Neural cell (in vitro differentiated cells): ENCODE measurements around the gene BHLHA9. TPM values are rescaled to one million over a fixed set of nuclear protein-coding genes. Genes with fewer than 3 reads are reported as not detected.

Source experiments
- H2AFZ ChIP-seq: fragments of 200-600, 300-800 bp; sonication (generic), shearing (Covaris generic); 2 replicates; pipeline ENCODE4 v1.6.0; 2014; ENCODE audit warnings: low read depth, mild to moderate bottlenecking, antibody characterized with exemption, low read length, moderate library complexity
- H3F3A ChIP-seq: fragments of 200-600 bp; shearing (Covaris generic); 2 replicates; pipeline ENCODE4 v1.6.1; 2016; ENCODE audit warnings: mild to moderate bottlenecking, moderate library complexity, mixed read lengths, antibody characterized with exemption, low read length; ENCODE audit not compliant: insufficient read depth, poor library complexity, severe bottlenecking
- H3K27ac ChIP-seq: fragments of 200-600, 300-800 bp; sonication (generic), shearing (Covaris generic); 2 replicates; pipeline ENCODE4 v1.5.1; 2014; ENCODE audit warnings: mild to moderate bottlenecking, low read length, moderate library complexity
- H3K27me3 ChIP-seq: fragments of 300-800, 200-600 bp; sonication (generic), shearing (Covaris generic); 2 replicates; pipeline ENCODE4 v1.6.0; 2014; ENCODE audit warnings: mild to moderate bottlenecking, low read depth, low read length, moderate library complexity; ENCODE audit not compliant: insufficient read depth
- H3K36me3 ChIP-seq: fragments of 300-800, 200-600 bp; sonication (generic), shearing (Covaris generic); 2 replicates; pipeline ENCODE4 v1.5.1; 2014; ENCODE audit warnings: mild to moderate bottlenecking, antibody characterized with exemption, low read length, moderate library complexity; ENCODE audit not compliant: insufficient read depth
- H3K4me2 ChIP-seq: fragments of 300-800, 200-600 bp; sonication (generic), shearing (Covaris generic); 2 replicates; pipeline ENCODE4 v1.6.0; 2014; ENCODE audit warnings: mild to moderate bottlenecking, low read length
- H3K4me3 ChIP-seq: fragments of 300-800, 200-600 bp; sonication (generic), shearing (Covaris generic); 2 replicates; pipeline ENCODE4 v1.5.1; 2014; ENCODE audit warnings: mild to moderate bottlenecking, low read length, moderate library complexity
- H3K79me2 ChIP-seq: fragments of 200-600 bp; shearing (Covaris generic); replicated peaks from 2 replicates; pipeline ENCODE4 v1.6.0; 2014; ENCODE audit warnings: mild to moderate bottlenecking, low read length, moderate library complexity; ENCODE audit not compliant: insufficient read depth
- H3K9ac ChIP-seq: fragments of 300-800, 200-600 bp; sonication (generic), shearing (Covaris generic); 2 replicates; pipeline ENCODE4 v1.6.1; 2016; ENCODE audit warnings: mild to moderate bottlenecking, low read length, mixed read lengths
- H3K9me2 ChIP-seq: fragments of 200-600 bp; shearing (Covaris generic); 2 replicates; pipeline ENCODE4 v1.6.1; 2016; ENCODE audit warnings: mild to moderate bottlenecking, low read length, mixed read lengths; ENCODE audit not compliant: insufficient read depth
- H3K9me3 ChIP-seq: fragments of 200-600, 300-800 bp; sonication (generic), shearing (Covaris generic); 2 replicates; pipeline ENCODE4 v1.6.1; 2016; ENCODE audit warnings: mild to moderate bottlenecking, mixed run types, low read length, moderate library complexity, mixed read lengths
- H4K20me1 ChIP-seq: fragments of 200-600 bp; shearing (Covaris generic); 2 replicates; pipeline ENCODE4 v1.6.1; 2016; ENCODE audit warnings: mild to moderate bottlenecking, mixed run types; ENCODE audit not compliant: insufficient read depth
- CTCF ChIP-seq: fragments of 450-650 bp; IDR thresholded peaks from 2 replicates; pipeline ENCODE4 v1.5.1; 2014; ENCODE audit warnings: antibody characterized with exemption, mild to moderate bottlenecking, moderate library complexity; ENCODE audit not compliant: poor library complexity, severe bottlenecking
- EP300 ChIP-seq: fragments of 450-650 bp; conservative IDR thresholded peaks from 2 replicates; pipeline ENCODE4 v1.6.1; 2014; ENCODE audit warnings: antibody characterized with exemption, mild to moderate bottlenecking, moderate library complexity; ENCODE audit not compliant: poor library complexity, severe bottlenecking
- EZH2 ChIP-seq: fragments of 200-600, 300-800 bp; shearing (Covaris generic), sonication (generic); IDR thresholded peaks from 2 replicates; pipeline ENCODE4 v1.6.1; 2014; ENCODE audit warnings: antibody characterized with exemption, low read length, borderline replicate concordance, mild to moderate bottlenecking; ENCODE audit not compliant: insufficient read depth, poor library complexity, severe bottlenecking
- MXI1 ChIP-seq: fragments of 450-650 bp; conservative IDR thresholded peaks from 2 replicates; pipeline ENCODE4 v1.6.1; 2014; ENCODE audit warnings: antibody characterized with exemption, mild to moderate bottlenecking; ENCODE audit not compliant: poor library complexity, severe bottlenecking
- POLR2AphosphoS5 ChIP-seq: IDR thresholded peaks from 2 replicates; pipeline ENCODE4 v1.6.1; 2012
- RAD21 ChIP-seq: fragments of 450-650 bp; conservative IDR thresholded peaks from 2 replicates; pipeline ENCODE4 v1.6.1; 2014; ENCODE audit warnings: antibody characterized with exemption, mild to moderate bottlenecking, moderate library complexity
- SMC3 ChIP-seq: fragments of 450-650 bp; conservative IDR thresholded peaks from 2 replicates; pipeline ENCODE4 v1.6.1; 2014; ENCODE audit warnings: antibody characterized with exemption, mild to moderate bottlenecking, moderate library complexity; ENCODE audit not compliant: poor library complexity
- TAF1 ChIP-seq: IDR thresholded peaks from 2 replicates; pipeline ENCODE4 v1.6.1; 2012; ENCODE audit warnings: low read depth
- polyA plus RNA-seq: library from polyadenylated mRNA; depleted of rRNA; stranded (reverse); fragments of >200 nt; gene quantifications from 2 replicates; pipeline ENCODE4 v1.2.3, GENCODE V29; 2014
- TF ChIP-seq, protein P1 (sequence below): IDR thresholded peaks from 2 replicates; pipeline ENCODE4 v1.6.1; 2012; ENCODE audit warnings: borderline replicate concordance

BHLHA9 gene
- polyA plus RNA-seq, 1 donor from 2014 or later: not detected

DNA sequence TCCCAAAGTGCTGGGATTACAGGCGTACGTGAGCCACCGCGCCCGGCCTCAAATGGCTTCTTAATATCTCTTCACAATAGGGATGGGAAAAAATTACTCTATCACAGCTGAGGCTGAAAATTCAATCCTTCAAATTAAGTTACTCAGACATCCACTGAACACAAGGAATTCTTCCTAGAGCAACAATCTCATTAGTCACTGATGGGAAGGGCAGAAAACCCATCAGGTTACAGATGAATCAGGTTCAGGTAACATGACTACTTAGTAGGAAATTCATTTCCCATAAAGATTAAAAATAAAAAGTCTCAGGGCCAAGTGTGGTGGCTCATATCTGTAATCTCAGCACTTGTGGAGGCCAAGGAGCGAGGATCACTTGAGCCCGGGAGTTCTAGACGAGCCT, 47.9 kb upstream of the BHLHA9 start:
- H2AFZ ChIP-seq: no peak overlapping the region
- H3K79me2 ChIP-seq: no peaks in the 10 kb centered on the region
- no peaks in the 10 kb centered on the region for H3K9me3 ChIP-seq
- no peak overlapping the region for H3K27ac ChIP-seq
- no peak overlapping the region for H3K4me2 ChIP-seq
- H3K9ac ChIP-seq: no peak overlapping the region
- no peak for TF ChIP-seq EP300
- no peak for TF ChIP-seq SMC3
- TF ChIP-seq, protein P1, sequence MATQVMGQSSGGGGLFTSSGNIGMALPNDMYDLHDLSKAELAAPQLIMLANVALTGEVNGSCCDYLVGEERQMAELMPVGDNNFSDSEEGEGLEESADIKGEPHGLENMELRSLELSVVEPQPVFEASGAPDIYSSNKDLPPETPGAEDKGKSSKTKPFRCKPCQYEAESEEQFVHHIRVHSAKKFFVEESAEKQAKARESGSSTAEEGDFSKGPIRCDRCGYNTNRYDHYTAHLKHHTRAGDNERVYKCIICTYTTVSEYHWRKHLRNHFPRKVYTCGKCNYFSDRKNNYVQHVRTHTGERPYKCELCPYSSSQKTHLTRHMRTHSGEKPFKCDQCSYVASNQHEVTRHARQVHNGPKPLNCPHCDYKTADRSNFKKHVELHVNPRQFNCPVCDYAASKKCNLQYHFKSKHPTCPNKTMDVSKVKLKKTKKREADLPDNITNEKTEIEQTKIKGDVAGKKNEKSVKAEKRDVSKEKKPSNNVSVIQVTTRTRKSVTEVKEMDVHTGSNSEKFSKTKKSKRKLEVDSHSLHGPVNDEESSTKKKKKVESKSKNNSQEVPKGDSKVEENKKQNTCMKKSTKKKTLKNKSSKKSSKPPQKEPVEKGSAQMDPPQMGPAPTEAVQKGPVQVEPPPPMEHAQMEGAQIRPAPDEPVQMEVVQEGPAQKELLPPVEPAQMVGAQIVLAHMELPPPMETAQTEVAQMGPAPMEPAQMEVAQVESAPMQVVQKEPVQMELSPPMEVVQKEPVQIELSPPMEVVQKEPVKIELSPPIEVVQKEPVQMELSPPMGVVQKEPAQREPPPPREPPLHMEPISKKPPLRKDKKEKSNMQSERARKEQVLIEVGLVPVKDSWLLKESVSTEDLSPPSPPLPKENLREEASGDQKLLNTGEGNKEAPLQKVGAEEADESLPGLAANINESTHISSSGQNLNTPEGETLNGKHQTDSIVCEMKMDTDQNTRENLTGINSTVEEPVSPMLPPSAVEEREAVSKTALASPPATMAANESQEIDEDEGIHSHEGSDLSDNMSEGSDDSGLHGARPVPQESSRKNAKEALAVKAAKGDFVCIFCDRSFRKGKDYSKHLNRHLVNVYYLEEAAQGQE: no peak
- no peak for TF ChIP-seq EZH2
- TF ChIP-seq RAD21: no peak
- no peak for TF ChIP-seq TAF1
- TF ChIP-seq MXI1: no peak
- TF ChIP-seq CTCF: no peak
- TF ChIP-seq POLR2AphosphoS5: no peak
- no peak overlapping the region for H3K4me3 ChIP-seq
- no peaks in the 10 kb centered on the region for H3K36me3 ChIP-seq
- no peaks in the 10 kb centered on the region for H3K9me2 ChIP-seq
- no peaks in the 10 kb centered on the region for H4K20me1 ChIP-seq
- peaks cover 9% of the 10 kb centered on the region for H3K27me3 ChIP-seq
- no peaks in the 10 kb centered on the region for H3F3A ChIP-seq

- Histone ChIP-seq H3K36me3 (no peaks in the 10 kb centered on the region), H3K4me2 (no peak overlapping the region), H2AFZ (no peak overlapping the region), H4K20me1 (no peaks in the 10 kb centered on the region), H3F3A (no peaks in the 10 kb centered on the region), H3K4me3 (no peak overlapping the region), H3K79me2 (no peaks in the 10 kb centered on the region), H3K27me3 (peaks cover 22% of the 10 kb centered on the region), H3K27ac (no peak overlapping the region), H3K9me2 (no peaks in the 10 kb centered on the region), H3K9me3 (no peaks in the 10 kb centered on the region), H3K9ac (no peak overlapping the region)
- TF ChIP-seq TAF1 (no peak), CTCF (no peak)
- TF ChIP-seq, protein P1: no peak
Observed at GRCh38 chr17:1223662-1224061, 46.6 kb upstream of the BHLHA9 start.
